Measurements from ENCODE around the gene ASZ1.

Gene ASZ1

GRCh38 chr7:117401293-117402002 lies 25.8 kb downstream of the ASZ1 start:
- DNase-seq, result no peak

GRCh38 chr7:117399820-117400422 lies 27.4 kb downstream of the ASZ1 start:
- no peak for DNase-seq

GRCh38 chr7:117395743-117396142 lies 31.6 kb downstream of the ASZ1 start:
- no peak for DNase-seq

- no peak for DNase-seq
Measured at GRCh38 chr7:117393781-117394180, 33.5 kb downstream of the ASZ1 start.

- DNase-seq, result no peak
Measured at GRCh38 chr7:117389871-117390270, 37.4 kb downstream of the ASZ1 start.

GRCh38 chr7:117386110-117386706 lies 41.1 kb downstream of the ASZ1 start:
- no peak for DNase-seq

- peak; percentile 3 for DNase-seq
Measured at GRCh38 chr7:117385363-117386109, 41.8 kb downstream of the ASZ1 start.

GRCh38 chr7:117384688-117385362 lies 42.5 kb downstream of the ASZ1 start:
- DNase-seq, result no peak

- no peak for DNase-seq
Measured at GRCh38 chr7:117383483-117384189, 43.7 kb downstream of the ASZ1 start.

GRCh38 chr7:117383046-117383445 lies 44.2 kb downstream of the ASZ1 start:
- no peak for DNase-seq

GRCh38 chr7:117381362-117381761 lies 45.9 kb downstream of the ASZ1 start:
- DNase-seq, result no peak

- no peak for DNase-seq
Measured at GRCh38 chr7:117375380-117375779, 51.9 kb downstream of the ASZ1 start.

- DNase-seq, result no peak
Measured at GRCh38 chr7:117372073-117372472, 55.2 kb downstream of the ASZ1 start.

- DNase-seq, result no peak
Measured at GRCh38 chr7:117364339-117365080, 62.8 kb downstream of the ASZ1 start.

GRCh38 chr7:117362294-117362888 lies 64.9 kb downstream of the ASZ1 start:
- no peak for DNase-seq

- DNase-seq, result no peak
Measured at GRCh38 chr7:117350027-117350426, 77.3 kb downstream of the ASZ1 start.

GRCh38 chr7:117349570-117349969 lies 77.7 kb downstream of the ASZ1 start:
- DNase-seq, result no peak

- DNase-seq, result no peak
Measured at GRCh38 chr7:117347962-117348672, 79.2 kb downstream of the ASZ1 start.

GRCh38 chr7:117347480-117347879 lies 79.8 kb downstream of the ASZ1 start:
- no peak for DNase-seq

GRCh38 chr7:117346161-117346560 lies 81.1 kb downstream of the ASZ1 start:
- DNase-seq, result no peak

- no peak for DNase-seq
Measured at GRCh38 chr7:117338020-117338419, 89.3 kb downstream of the ASZ1 start.

Measured in NCI-H146 (cell line).